Activated CD4-positive, CD25-positive, alpha-beta regulatory T cell (primary cell): ENCODE measurements around the gene GRIFIN.
A peak's percentile ranks its signal among the peaks of the same experiment; 100 is the strongest.
"Not testable (repeated sequence)": the region's sequence is repeated elsewhere in the genome, so short reads cannot be mapped to it uniquely, and the experiment has no call there.

Experiments used
- DNase-seq, 4 experiments: peaks; one replicate each; lab custom pipeline; 2025; lab: John Stamatoyannopoulos, UW

The GRIFIN gene

DNA sequence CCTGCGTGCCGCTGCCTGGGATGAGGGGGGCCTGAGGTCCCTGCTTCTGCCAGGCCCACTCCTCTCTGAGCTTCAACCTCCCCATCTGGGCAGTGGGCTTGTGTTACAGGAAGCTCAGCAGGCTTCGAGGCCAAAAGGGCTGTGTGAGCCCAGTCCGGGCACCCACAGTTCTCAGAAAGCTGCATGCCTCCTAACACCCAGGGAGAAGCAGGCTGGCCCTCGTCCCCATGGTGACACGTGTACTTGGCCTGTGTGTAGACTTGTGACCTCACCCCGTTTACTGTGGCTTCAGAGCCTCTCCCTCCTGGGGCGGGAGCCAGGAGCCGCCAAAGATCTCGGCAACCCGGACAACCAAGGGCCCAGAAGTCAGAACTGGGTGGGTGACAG, 2.2 kb upstream of the GRIFIN start:
- no peak for DNase-seq

- peak; percentile 18 to 57 (median 32) for DNase-seq
Observed at GRCh38 chr7:2477447-2478398, 1.5 kb upstream of the GRIFIN start.

DNA sequence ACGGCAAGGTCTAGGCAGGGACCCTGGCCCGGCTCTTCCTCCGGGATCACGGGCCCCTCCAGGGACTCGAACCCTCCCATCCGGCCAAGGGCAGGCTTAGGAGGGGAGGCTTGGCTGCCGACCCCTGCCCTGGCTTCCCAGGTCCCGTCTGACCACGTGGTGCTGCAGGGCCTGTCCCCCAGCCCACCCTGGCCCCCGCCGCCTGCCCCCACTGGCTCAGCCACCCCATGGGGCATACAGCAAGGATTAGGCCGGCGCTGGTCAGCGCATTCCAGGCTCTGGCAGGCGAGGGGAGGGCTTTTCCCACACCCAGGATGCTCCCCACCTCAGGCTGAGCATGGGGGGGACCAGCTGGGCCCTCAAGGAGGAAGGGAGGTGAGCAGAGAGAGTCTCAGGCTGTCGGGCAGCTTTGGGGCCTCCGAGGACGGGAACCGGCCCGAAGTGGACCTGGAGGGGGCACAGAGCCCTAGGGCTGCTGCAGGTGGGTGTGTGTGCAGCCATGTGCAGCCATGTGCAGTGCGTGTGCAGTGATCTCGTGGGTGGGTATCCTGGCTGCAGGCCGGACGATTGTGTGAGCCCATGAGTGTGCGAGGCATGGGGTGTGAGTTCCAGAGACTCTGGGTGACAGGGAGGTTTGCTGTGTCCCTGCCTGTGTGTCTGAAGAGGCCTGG, 713 bp upstream of the GRIFIN start:
- no peak for DNase-seq

- no peak for DNase-seq
Observed at GRCh38 chr7:2475678-2476015, 551 bp downstream of the GRIFIN start.

DNA sequence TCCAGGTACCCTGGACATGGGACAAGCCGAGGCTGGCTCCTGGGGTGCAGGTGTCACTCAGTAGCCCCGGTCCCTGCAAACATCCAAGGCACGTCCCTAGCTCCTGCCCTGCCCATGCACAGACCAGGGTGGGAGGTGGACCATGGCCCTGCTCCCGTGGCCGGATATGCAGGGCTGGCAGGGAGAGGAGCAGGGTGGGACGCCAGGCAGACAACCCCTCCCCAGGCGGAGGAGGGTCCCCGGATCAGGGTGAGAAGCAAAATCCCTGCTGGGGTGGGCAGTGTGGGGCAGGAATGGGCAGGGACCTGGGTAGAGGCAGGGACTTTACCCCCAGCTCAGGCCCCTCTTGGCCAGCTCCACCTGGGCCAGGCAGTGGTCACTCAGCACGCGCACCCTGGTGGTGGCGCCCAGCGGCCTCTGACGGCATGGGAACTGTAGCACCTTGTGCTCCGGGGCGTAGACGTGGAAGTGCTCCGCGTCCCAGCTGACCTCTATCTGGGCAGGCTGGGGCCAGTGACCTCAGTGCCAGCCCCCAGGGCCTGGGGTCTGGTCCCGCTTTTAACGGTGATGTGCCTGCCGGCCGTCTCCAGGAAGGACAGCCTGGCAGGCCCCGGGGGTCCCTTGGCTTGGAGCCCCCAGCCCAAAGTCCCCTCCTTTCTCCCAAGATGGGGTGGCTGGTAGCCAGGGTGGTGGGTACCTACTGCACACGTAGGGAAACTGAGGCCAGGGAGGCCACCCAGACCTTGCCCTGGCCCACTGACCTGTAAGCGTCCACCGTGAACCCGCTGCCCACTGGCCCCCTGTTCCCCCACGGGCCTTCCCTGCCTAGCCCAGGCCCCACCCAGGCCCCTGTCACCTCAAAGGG, 1.2 kb downstream of the GRIFIN start:
- DNase-seq = no peak

DNA sequence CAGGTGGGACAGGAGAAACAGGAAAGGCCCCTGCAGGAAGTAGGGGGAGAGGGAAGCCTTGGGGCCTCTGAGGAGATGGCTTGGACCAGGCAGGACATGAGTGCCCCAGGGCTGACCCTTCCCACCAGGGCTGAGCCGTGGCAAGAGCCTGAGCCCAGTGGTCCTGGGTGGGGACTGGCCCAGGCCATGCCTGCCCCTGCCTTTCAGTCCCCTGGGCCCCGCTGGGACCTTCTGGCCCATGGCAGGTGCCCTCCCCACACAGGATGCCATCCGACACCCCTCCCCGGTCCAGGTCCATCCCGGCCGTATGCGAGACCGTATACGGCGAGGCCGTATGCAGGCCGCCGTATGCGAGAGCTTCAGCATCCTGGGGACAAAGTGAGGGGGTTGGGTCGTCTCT, 2.0 kb downstream of the GRIFIN start:
- DNase-seq = no peak

DNA sequence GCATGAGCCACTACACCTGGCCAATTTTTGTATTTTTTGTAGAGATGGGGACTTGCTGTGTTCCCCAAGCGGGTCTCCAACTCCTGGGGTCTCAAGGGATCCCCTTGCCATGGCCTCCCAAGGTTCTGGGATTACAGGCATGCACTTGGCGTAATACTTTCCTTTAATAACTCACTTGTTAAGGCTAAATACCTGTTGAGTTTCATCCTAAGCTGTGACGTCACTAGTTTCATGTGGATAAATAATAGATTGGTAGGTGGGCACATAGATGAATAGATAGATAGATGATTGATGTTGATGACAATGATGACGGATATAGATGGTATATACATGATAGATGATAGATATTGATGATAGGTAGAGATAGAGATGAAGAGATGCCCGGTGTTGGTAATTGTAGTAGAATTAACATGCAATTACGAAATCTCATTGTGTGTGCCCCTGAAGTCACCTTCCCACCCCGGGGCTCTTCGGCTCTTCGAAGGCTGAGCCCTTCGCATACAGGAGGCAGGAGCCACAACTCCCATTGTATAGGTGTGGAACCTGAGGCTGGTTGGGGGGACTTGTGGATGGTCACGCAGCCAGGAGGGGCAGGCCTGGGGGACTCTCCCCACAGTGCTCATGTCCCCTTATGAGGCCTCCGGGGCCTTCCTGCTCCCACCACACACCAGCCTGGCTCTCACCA, 2.6 kb downstream of the GRIFIN start:
- no peak for DNase-seq

DNA sequence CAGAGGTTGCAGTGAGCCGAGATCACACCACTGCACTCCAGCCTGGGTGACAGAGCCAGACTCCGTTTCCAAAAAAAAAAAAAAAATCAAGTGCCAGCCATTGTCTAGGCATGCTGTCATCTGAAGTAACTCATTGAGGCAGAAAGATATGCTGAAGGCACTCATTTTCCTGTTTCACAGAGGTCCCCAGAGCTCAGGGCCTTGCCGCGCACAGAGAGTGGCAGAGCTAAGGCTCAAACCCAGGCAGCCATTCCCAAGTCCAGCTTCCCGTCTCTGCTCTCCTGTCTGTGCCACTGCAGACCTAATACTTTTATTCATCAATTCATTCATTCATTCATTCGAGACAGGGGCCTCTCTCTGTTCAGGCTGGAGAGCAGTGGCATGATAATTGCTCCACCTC, 3.5 kb downstream of the GRIFIN start:
- no peak for DNase-seq

- DNase-seq = no peak
Observed at GRCh38 chr7:2471396-2471795, 4.8 kb downstream of the GRIFIN start.

DNA sequence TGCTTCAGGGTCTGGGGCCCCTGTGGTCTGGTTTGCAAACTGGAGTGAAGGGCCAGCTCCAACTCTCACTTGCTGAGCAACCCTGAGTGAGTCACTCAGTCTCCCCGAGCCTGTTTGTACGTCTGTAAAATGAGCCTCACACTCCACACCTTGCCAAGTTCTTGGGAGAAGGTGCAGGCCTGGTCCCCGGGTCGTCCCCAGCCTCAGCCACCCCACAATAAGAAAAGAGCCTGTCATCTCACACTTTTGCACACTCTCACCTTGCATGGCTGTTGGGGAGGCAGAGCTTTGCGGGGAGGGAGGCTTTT, 5.2 kb downstream of the GRIFIN start:
- DNase-seq = no peak

DNA sequence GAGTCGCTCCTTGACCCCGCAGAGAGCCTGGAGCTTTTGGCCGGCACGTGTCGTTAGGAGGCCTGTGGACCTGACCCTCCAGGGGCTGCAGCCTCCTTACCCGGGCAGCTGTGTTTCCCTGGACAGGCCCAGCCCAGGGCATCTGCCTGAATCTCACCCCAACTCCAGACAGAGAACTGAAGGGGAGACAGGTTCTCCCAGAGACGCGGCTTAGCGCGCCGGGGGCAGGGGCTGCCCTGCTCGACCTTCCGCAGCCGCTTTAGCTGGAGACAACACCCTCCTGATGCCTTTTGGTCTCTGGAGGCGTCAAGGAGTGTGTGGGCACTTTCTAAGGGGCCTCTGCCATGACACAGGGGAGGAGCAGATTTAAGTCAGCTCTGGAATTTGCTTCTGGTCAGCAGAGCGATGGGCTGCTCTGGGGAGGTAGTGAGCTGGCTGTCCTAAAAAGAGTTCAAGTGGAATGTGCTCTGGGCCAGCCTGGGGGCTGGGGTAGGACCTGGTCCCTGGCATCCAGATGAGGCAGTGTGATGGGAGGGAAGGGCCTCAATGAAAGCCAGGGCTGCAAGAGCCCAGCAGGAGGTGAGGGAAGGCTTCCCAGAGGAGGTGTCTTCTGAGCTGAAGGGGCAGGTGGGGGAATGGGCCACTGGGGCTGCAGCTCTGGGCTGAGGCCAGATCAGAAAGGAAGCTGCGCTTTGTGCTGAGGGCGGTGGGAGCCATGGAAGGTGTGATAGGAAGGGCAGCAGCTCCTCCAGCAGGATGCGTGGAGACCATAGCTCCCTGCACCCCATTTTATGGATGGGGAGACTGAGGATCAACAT, 5.8 kb downstream of the GRIFIN start:
- DNase-seq = no peak

DNA sequence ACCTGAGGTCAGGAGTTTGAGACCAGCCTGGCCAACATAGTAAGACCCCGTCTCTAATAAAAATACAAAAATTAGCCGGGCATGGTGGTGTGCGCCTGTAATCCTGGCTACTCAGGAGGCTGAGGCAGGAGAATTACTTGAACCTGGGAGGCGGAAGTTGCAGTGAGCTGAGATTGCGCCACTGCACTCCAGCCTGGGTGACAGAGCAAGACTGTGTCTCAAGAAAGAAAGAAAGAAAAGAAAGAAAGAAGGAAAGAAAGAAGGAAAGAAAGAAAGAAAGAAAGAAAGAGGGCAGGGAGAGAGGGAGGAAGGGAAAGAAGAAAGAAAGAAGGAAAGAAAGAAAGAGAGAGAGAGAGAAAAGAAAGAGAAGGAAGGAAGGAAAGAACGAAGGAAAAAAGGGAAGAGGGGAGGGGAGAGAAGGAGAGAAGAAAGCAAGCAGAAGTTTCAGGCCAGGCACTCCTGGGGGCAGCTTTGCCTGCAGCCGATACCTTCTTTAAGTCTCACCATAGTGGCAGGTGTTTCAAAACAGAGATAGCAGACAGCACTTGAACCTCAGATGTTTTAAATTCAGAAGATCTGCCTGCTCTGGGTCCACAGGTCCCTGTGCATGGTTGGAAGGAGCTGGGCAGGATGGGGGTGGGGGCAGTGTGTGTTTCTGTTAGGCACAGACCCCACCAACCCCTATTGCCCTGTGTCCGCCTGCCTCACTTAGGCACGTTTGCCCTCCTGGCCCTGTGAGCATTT, 6.6 kb downstream of the GRIFIN start:
- not testable (repeated sequence) for DNase-seq

GRCh38 chr7:2468227-2468626, 8.0 kb downstream of the GRIFIN start:
- no peak for DNase-seq

GRCh38 chr7:2466675-2467074, 9.5 kb downstream of the GRIFIN start:
- DNase-seq = no peak

- no peak for DNase-seq
Observed at GRCh38 chr7:2465928-2466327, 10.3 kb downstream of the GRIFIN start.

DNA sequence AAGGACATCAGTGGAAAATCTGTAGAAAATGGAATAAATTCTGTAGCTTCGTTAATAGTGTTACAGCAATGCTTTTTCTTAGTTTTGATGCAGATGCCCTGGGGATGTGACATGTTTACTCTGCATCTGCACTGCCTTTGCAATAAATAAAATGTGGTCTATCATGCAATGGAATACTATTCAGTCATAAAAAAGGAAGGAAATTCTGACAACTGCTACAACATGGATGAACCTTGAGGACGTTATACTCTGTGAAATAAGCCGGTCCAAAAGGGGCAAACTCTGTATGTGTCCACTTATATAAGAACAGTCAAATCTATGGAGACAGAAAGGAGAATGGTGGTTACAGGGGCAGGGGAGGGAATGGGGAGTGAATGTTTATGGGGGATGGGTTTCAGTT, 13.5 kb downstream of the GRIFIN start:
- DNase-seq = no peak

GRCh38 chr7:2461268-2462026, 14.8 kb downstream of the GRIFIN start:
- no peak for DNase-seq

- DNase-seq = no peak
Observed at GRCh38 chr7:2460641-2461040, 15.6 kb downstream of the GRIFIN start.

DNA sequence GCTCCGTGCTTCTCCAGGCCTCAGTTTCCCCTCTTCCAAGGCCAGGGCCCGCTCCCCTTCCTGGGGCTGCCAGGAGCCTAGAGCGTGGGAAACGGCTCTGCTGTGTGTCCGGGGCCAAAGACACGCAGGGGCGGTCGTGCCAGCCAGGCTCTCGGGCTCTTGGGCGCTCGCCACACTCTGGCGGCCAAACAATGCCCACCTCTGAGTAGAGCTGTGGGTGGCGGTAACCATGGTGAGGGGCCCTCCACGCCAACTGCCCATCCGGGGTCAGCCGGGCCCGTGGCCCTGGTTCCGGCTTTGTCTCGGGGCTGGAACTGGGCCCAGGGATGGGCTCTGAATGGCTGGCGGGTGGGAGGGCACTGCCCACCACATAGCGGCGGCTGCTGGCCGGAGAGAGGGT, 16.0 kb downstream of the GRIFIN start:
- no peak for DNase-seq

DNA sequence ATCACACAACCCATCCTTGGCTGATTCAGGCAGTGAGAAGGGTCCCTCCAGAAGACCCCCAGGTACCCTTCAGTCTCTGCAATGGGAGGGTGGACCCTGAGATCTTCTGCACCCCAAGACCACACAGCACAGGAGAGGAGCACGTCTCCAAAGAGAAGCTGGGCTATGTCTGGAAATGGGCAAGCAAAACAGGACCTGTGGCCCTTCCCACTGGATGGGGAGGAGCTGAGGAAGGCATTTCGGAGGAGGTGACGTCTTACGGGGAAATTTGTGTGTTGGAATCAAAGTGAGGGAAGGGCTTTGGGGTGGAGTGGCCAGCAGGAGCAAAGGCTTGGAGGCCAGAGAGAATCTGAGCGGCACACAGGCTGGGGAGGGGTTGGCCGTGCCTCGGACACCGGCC, 16.5 kb downstream of the GRIFIN start:
- DNase-seq = no peak
